ENCODE results near the gene USP33.
"Not testable (repeated sequence)": the region's sequence is repeated elsewhere in the genome, so short reads cannot be mapped to it uniquely, and the experiment has no call there.

USP33 gene

DNA sequence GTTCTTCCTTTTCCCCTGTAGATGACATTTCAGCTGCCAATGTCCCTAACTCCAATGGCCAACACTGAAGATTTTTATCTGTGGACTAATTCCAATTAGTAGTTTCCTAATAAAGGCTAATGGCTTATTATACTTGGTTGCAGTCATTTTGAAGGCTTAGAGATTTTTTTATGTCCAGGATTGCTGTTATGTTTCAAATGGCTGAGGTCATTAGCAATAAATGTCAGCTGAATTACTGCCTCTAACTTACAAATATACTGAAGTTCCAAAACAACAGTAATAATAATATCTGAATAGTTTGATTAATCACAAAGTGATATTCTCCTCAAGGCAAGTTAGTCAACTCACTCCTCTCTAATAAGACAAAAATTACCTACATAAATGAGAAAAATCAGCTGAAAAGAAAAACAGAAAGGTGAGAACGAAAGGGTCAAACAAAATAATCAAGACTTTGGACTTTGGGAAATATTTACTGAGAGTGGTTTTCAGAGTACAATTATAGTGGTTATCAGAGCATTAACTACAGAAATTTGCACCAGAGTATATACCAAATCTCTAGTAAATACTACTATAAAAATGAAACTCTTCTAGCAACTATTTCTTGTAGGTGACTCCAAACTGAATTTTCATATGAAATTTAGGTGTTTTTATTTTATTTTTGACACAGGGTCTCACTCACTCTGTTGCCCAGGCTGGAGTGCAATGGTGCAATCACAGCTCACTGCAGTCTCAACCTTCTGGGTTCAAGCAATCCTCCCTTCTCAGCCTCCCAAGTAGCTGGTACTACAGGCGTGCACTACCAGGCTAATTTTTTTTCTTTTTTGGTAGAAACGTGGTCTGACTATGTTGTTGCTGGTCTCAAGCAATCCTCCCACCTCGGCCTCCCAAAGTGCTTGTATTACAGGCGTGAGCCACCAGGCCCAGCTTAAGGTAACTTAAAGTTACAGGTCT, 80.7 kb downstream of the USP33 start:
- no peak for TF ChIP-seq ZFX (IDR thresholded peaks at IDR 0.05)
- no peak for TF ChIP-seq CTCF (conservative IDR thresholded peaks at IDR 0.05)
- H3K27ac ChIP-seq = no peak overlapping the region

DNA sequence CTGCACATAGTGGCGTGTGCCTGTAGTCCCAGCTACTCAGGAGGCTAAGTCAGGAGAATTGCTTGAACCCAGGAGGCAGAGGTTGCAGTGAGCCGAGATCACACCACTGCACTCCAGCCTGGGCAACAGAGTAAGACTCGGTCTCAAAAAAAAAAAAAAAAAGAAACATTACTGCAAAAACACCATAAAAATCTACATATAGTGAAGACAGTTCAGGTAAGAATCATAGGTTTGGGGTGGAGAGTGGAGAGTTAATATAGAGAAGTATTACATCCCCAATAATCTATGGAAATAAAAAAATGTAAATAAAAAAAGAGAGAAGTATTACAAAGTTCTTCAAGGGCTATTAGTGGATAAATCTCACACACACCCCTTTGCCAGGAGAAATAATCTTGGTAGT, 84.8 kb downstream of the USP33 start:
- not testable (repeated sequence) for H3K27ac ChIP-seq

- TF ChIP-seq ZFX (IDR thresholded peaks at IDR 0.05) = no peak
- TF ChIP-seq CTCF (conservative IDR thresholded peaks at IDR 0.05) = no peak
Measured at GRCh38 chr1:77673716-77674355, 85.8 kb downstream of the USP33 start.

DNA sequence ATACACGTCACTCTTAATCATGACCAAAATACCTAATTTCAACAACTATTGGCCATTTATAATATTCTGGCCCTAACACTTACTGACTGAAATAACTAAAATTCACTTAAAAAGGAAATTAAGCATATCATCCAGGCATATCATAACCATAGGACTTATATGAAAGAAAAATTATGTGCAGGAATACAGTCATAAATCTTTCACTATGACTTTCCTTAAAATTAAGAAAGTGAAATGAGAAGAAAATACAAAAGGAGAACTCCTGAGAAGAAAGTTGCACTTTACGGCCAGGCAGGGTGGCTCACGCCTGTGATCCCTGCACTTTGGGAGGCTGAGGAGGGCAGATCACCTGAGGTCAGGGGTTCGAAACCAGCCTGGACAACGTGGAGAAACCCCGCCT, 86.6 kb downstream of the USP33 start:
- no peak overlapping the region for H3K27ac ChIP-seq
- no peak for TF ChIP-seq CTCF (conservative IDR thresholded peaks at IDR 0.05)
- no peak for TF ChIP-seq ZFX (IDR thresholded peaks at IDR 0.05)

More at GRCh38 chr1:77673716-77674355, 85.8 kb downstream of the USP33 start:
- H3K27ac ChIP-seq = no peak overlapping the region

- TF ChIP-seq CTCF (conservative IDR thresholded peaks at IDR 0.05) (no peak), ZFX (IDR thresholded peaks at IDR 0.05) (no peak)
- H3K27ac ChIP-seq = no peak overlapping the region
Measured at GRCh38 chr1:77672374-77672773, 87.3 kb downstream of the USP33 start.

- TF ChIP-seq ZFX (IDR thresholded peaks at IDR 0.05) (no peak), CTCF (conservative IDR thresholded peaks at IDR 0.05) (no peak)
- no peak overlapping the region for H3K27ac ChIP-seq
Measured at GRCh38 chr1:77671836-77672235, 87.8 kb downstream of the USP33 start.

DNA sequence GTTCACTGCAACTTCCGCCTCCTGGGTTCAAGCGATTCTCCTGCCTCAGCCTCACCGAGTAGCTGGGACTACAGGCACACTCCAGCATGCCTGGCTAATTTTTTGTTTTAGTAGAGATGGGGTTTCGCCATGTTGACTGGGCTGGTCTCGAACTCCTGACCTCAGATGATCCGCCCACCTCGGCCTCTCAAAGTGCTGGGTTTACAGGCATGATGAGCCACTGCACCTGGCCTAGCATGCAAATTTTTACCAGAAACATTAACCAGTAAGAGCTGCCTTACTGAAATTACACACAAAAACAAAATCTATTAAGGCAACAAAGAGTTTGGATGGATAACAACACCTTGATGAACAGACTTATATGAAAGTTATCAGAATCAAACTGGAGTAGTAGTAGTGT, 89.3 kb downstream of the USP33 start:
- no peak for TF ChIP-seq ZFX (IDR thresholded peaks at IDR 0.05)
- no peak for TF ChIP-seq CTCF (conservative IDR thresholded peaks at IDR 0.05)

More for the DNA sequence above, 89.3 kb downstream of the USP33 start:
- H3K27ac ChIP-seq = no peak overlapping the region
